Ovary (tissue), 3 donors: ENCODE data around the gene RPUSD2.

Experiments
- CTCF ChIP-seq, 3 donors: fragments of 450-650 bp in 2 of 3; fragments of 200-600 bp in 1 of 3; IDR thresholded peaks; one replicate each; pipeline versions ENCODE4 v1.5.1 to v1.8.0; 2016 to 2022; ENCODE audit warnings: antibody characterized with exemption in 3 of 3, mild to moderate bottlenecking in 1 of 3
- EP300 ChIP-seq: sonication (generic); formaldehyde crosslinking; IDR thresholded peaks from one replicate; pipeline ENCODE4 v1.6.1; 2017; ENCODE audit warnings: antibody characterized with exemption
- POLR2A ChIP-seq: fragments of 450-650 bp; IDR thresholded peaks from one replicate; pipeline ENCODE4 v1.6.1; 2017; ENCODE audit warnings: antibody characterized with exemption, mild to moderate bottlenecking, moderate library complexity
- donor health status: DM: no; HTN: no; CAD: no.

- TF ChIP-seq CTCF (IDR thresholded peaks at IDR 0.05) (no peak), POLR2A (no peak), EP300 (no peak)
Observed at GRCh38 chr15:40525855-40526254, 43.2 kb upstream of the RPUSD2 start.
